ENCODE results near the gene AHI1. TPM values are rescaled to one million over a fixed set of nuclear protein-coding genes. Genes with fewer than 3 reads are reported as not detected.

AHI1 gene
- total and polyA plus RNA-seq, 8 donors = 3.7 to 89.9 (median 49.5) TPM

- H3K36me3 ChIP-seq = no peaks in the 10 kb centered on the region
- WGBS, 5 donors = 20 to 60% (median 35%) methylated on average over 2 of the region's 2 CpGs
- no peak for TF ChIP-seq CTCF (IDR thresholded peaks at IDR 0.05)
- TF ChIP-seq POLR2A (IDR thresholded peaks at IDR 0.05) = no peak
- TF ChIP-seq POLR2AphosphoS5 (IDR thresholded peaks at IDR 0.05) = no peak
- no peak for TF ChIP-seq EP300 (IDR thresholded peaks at IDR 0.05)
- no peaks in the 10 kb centered on the region for H3K27me3 ChIP-seq
- no peak overlapping the region for H3K4me3 ChIP-seq
- peak in 1 of 2 donors; percentile 57 for DNase-seq
- no peak overlapping the region for H3K27ac ChIP-seq
- H3K4me1 ChIP-seq = peaks cover 0 to 13% (median 9%) of the 10 kb centered on the region in 4 donors
- intact Hi-C loops (cut with DNase I; ENCODE audit: low total_unique reads) = no loop called here
- H3K9me3 ChIP-seq = no peaks in the 10 kb centered on the region
These were observed 230.5 kb downstream of the AHI1 start for GRCh38 chr6:135267085-135267484.

- TF ChIP-seq POLR2A (IDR thresholded peaks at IDR 0.05) (no peak), EP300 (IDR thresholded peaks at IDR 0.05) (no peak), CTCF (IDR thresholded peaks at IDR 0.05) (no peak), POLR2AphosphoS5 (IDR thresholded peaks at IDR 0.05) (no peak)
- peaks cover 0 to 13% (median 7%) of the 10 kb centered on the region in 4 donors for H3K4me1 ChIP-seq
- intact Hi-C loops (cut with DNase I; ENCODE audit: low total_unique reads) = no loop called here
- no peak for DNase-seq
- no peak overlapping the region for H3K27ac ChIP-seq
- H3K4me3 ChIP-seq = no peak overlapping the region
- no peaks in the 10 kb centered on the region for H3K9me3 ChIP-seq
- 66 to 85% (median 76%) methylated on average over 8 of the region's 8 CpGs for WGBS, 5 donors
- no peaks in the 10 kb centered on the region for H3K36me3 ChIP-seq
- no peaks in the 10 kb centered on the region for H3K27me3 ChIP-seq
These were observed 230.9 kb downstream of the AHI1 start for GRCh38 chr6:135266675-135267074.

GRCh38 chr6:135265278-135265677 lies 232.3 kb downstream of the AHI1 start:
- Histone ChIP-seq H3K27me3 (no peaks in the 10 kb centered on the region), H3K9me3 (no peaks in the 10 kb centered on the region), H3K27ac (no peak overlapping the region), H3K4me1 (peaks cover 0 to 10% (median 3%) of the 10 kb centered on the region in 4 donors), H3K36me3 (no peaks in the 10 kb centered on the region), H3K4me3 (no peak overlapping the region)
- TF ChIP-seq POLR2AphosphoS5 (IDR thresholded peaks at IDR 0.05) (no peak), POLR2A (IDR thresholded peaks at IDR 0.05) (no peak)
- intact Hi-C loops (cut with DNase I; ENCODE audit: low total_unique reads) = no loop called here
- DNase-seq = no peak
- WGBS, 5 donors = 86 to 95% (median 91%) methylated on average over 3 of the region's 3 CpGs

- intact Hi-C loops (cut with DNase I; ENCODE audit: low total_unique reads) = no loop called here
- no peaks in the 10 kb centered on the region for H3K27me3 ChIP-seq
- WGBS, 5 donors = 74 to 82% (median 82%) methylated on average over 15 of the region's 15 CpGs
- H3K4me3 ChIP-seq = no peak overlapping the region
- no peaks in the 10 kb centered on the region for H3K9me3 ChIP-seq
- H3K27ac ChIP-seq = no peak overlapping the region
- H3K4me1 ChIP-seq = no peaks in the 10 kb centered on the region
- TF ChIP-seq CTCF (IDR thresholded peaks at IDR 0.05) = no peak
- TF ChIP-seq POLR2A (IDR thresholded peaks at IDR 0.05) = no peak
- TF ChIP-seq POLR2AphosphoS5 (IDR thresholded peaks at IDR 0.05) = no peak
- no peak for TF ChIP-seq EP300 (IDR thresholded peaks at IDR 0.05)
- no peaks in the 10 kb centered on the region for H3K36me3 ChIP-seq
- no peak for DNase-seq
These were observed 235.4 kb downstream of the AHI1 start for GRCh38 chr6:135261872-135262725.

- no peak for DNase-seq
- H3K27me3 ChIP-seq = no peaks in the 10 kb centered on the region
- H3K4me3 ChIP-seq = no peak overlapping the region
- TF ChIP-seq POLR2AphosphoS5 (IDR thresholded peaks at IDR 0.05) (no peak), EP300 (IDR thresholded peaks at IDR 0.05) (no peak), POLR2A (IDR thresholded peaks at IDR 0.05) (no peak), CTCF (IDR thresholded peaks at IDR 0.05) (no peak)
- no peak overlapping the region for H3K27ac ChIP-seq
- no peaks in the 10 kb centered on the region for H3K36me3 ChIP-seq
- intact Hi-C loops (cut with DNase I; ENCODE audit: low total_unique reads) = no loop called here
- H3K4me1 ChIP-seq = no peaks in the 10 kb centered on the region
- WGBS, 5 donors = 96 to 98% (median 97%) methylated on average over 4 of the region's 4 CpGs
- H3K9me3 ChIP-seq = no peaks in the 10 kb centered on the region
These were observed 236.9 kb downstream of the AHI1 start for GRCh38 chr6:135260612-135261011.

All from stomach (tissue), 9 donors.